ENCODE results near the gene ARHGAP9. TPM values are rescaled to one million over a fixed set of nuclear protein-coding genes. Genes with fewer than 3 reads are reported as not detected.
"Not testable (repeated sequence)": the region's sequence is repeated elsewhere in the genome, so short reads cannot be mapped to it uniquely, and the experiment has no call there.

Gene ARHGAP9
- total RNA-seq, 1 donor from 2014 or later: 5.9 TPM

GRCh38 chr12:57452181-57452936 lies 27.3 kb downstream of the ARHGAP9 start:
- peak; percentile 81 for DNase-seq (ENCODE audit: low spot score)
- intact Hi-C loops (cut with DNase I): loop anchor here (2.0 to 5.0 kb wide), 2 partner anchors 22 to 190 kb away; partner anchors contain the start of gene R3HDM2

- intact Hi-C loops (cut with DNase I): loop anchor here (5.0 kb wide), 1 partner anchor 189 kb away; no protein-coding TSS in a partner anchor
- no peak for DNase-seq (ENCODE audit: low spot score)
Measured at GRCh38 chr12:57451233-57451778, 28.4 kb downstream of the ARHGAP9 start.

- intact Hi-C loops (cut with DNase I): loop anchor here (5.0 kb wide), 1 partner anchor 188 kb away; no protein-coding TSS in a partner anchor
- no peak for DNase-seq (ENCODE audit: low spot score)
Measured at GRCh38 chr12:57450057-57450456, 29.6 kb downstream of the ARHGAP9 start.

- intact Hi-C loops (cut with DNase I): no loop called here
- DNase-seq (ENCODE audit: low spot score): no peak
Measured at GRCh38 chr12:57449375-57449774, 30.3 kb downstream of the ARHGAP9 start.

GRCh38 chr12:57448669-57449068 lies 31.0 kb downstream of the ARHGAP9 start:
- DNase-seq (ENCODE audit: low spot score): no peak
- intact Hi-C loops (cut with DNase I): no loop called here

GRCh38 chr12:57446292-57446960 lies 33.2 kb downstream of the ARHGAP9 start:
- DNase-seq (ENCODE audit: low spot score): no peak
- intact Hi-C loops (cut with DNase I): no loop called here

GRCh38 chr12:57444744-57445143 lies 34.9 kb downstream of the ARHGAP9 start:
- intact Hi-C loops (cut with DNase I): no loop called here
- DNase-seq (ENCODE audit: low spot score): no peak

GRCh38 chr12:57444337-57444736 lies 35.3 kb downstream of the ARHGAP9 start:
- intact Hi-C loops (cut with DNase I); DNase-seq (ENCODE audit: low spot score): not testable (repeated sequence)

- no peak for DNase-seq (ENCODE audit: low spot score)
- intact Hi-C loops (cut with DNase I): no loop called here
Measured at GRCh38 chr12:57441846-57442427, 37.7 kb downstream of the ARHGAP9 start.

GRCh38 chr12:57441393-57441792 lies 38.3 kb downstream of the ARHGAP9 start:
- intact Hi-C loops (cut with DNase I); DNase-seq (ENCODE audit: low spot score): not testable (repeated sequence)

- DNase-seq (ENCODE audit: low spot score): no peak
- intact Hi-C loops (cut with DNase I): no loop called here
Measured at GRCh38 chr12:57439762-57440266, 39.9 kb downstream of the ARHGAP9 start.

GRCh38 chr12:57438400-57438799 lies 41.3 kb downstream of the ARHGAP9 start:
- intact Hi-C loops (cut with DNase I): no loop called here
- no peak for DNase-seq (ENCODE audit: low spot score)

- intact Hi-C loops (cut with DNase I): no loop called here
Measured at GRCh38 chr12:57435293-57435692, 44.4 kb downstream of the ARHGAP9 start.

GRCh38 chr12:57434517-57435223 lies 45.0 kb downstream of the ARHGAP9 start, which contains the start of gene INHBC:
Gene INHBC (plus strand): TSS chr12:57434784. CDS start chr12:57434887, 103 bp downstream.
- DNase-seq (ENCODE audit: low spot score): no peak

More at GRCh38 chr12:57435293-57435692, 44.4 kb downstream of the ARHGAP9 start:
- DNase-seq (ENCODE audit: low spot score): no peak

GRCh38 chr12:57433370-57433769 lies 46.3 kb downstream of the ARHGAP9 start:
- intact Hi-C loops (cut with DNase I): no loop called here
- no peak for DNase-seq (ENCODE audit: low spot score)

More at GRCh38 chr12:57434517-57435223, 45.0 kb downstream of the ARHGAP9 start, which contains the start of gene INHBC:
- intact Hi-C loops (cut with DNase I): no loop called here

GRCh38 chr12:57431654-57432188 lies 47.9 kb downstream of the ARHGAP9 start:
- intact Hi-C loops (cut with DNase I): loop anchor here (2.0 kb wide), 1 partner anchor 21 kb away; no protein-coding TSS in a partner anchor
- DNase-seq (ENCODE audit: low spot score): no peak

GRCh38 chr12:57430931-57431566 lies 48.6 kb downstream of the ARHGAP9 start, which contains the start of gene R3HDM2:
Gene R3HDM2 (minus strand): TSS chr12:57431043. CDS start chr12:57310428, 120,615 bp downstream.
- intact Hi-C loops (cut with DNase I): loop anchor here (2.0 kb wide), 1 partner anchor 22 kb away; no protein-coding TSS in a partner anchor
- peak; percentile 98 for DNase-seq (ENCODE audit: low spot score)

All from cardiac septum (tissue), 1 donor.